A673 (cell line): ENCODE results near the gene ACTR6. TPM values are rescaled to one million over a fixed set of nuclear protein-coding genes. Genes with fewer than 3 reads are reported as not detected.

ENCODE experiments used
- BruUV-seq: library from RNA; stranded (reverse); fragments of 400-500 nt; replicated peaks from 2 replicates; lab custom pipeline; 2021; lab: Mats Ljungman, UMichigan
- CTCF ChIA-PET: fragments of 300-600 bp; sonication (Branson Sonifier 250); formaldehyde crosslinking; loops from one replicate; lab custom pipeline; 2022; ENCODE audit warnings: antibody characterized with exemption; lab: Charles Lee
- POLR2A ChIA-PET: fragments of 300-600 bp; sonication (Branson Sonifier 250); formaldehyde crosslinking; loops from one replicate; lab custom pipeline; 2022; ENCODE audit warnings: antibody characterized with exemption; ENCODE audit not compliant: low non-redundant PET; lab: Charles Lee
- DNase-seq: peaks from one replicate; pipeline ENCODE4 v3.0.0-alpha.2; 2015; ENCODE audit warnings: low spot score
- H3K27ac ChIP-seq: fragments of 200-600 bp; sonication (generic); 2 replicates; pipeline ENCODE4 v1.5.1; 2016; ENCODE audit warnings: mixed run types, low read depth, mild to moderate bottlenecking, mixed read lengths, antibody characterized with exemption, low read length; ENCODE audit not compliant: poor library complexity, severe bottlenecking
- H3K27me3 ChIP-seq: fragments of 200-600 bp; sonication (generic); replicated peaks from 2 replicates; pipeline ENCODE4 v1.6.1; 2017; ENCODE audit warnings: mixed run types, low read depth, mild to moderate bottlenecking, mixed read lengths, antibody characterized with exemption, low read length; ENCODE audit not compliant: insufficient read depth, poor library complexity
- H3K36me3 ChIP-seq: fragments of 200-600 bp; sonication (generic); 2 replicates; pipeline ENCODE4 v1.6.1; 2016; ENCODE audit warnings: mixed run types, mild to moderate bottlenecking, mixed read lengths, antibody characterized with exemption, low read length; ENCODE audit not compliant: insufficient read depth, poor library complexity, severe bottlenecking
- H3K4me1 ChIP-seq: fragments of 200-600 bp; sonication (generic); 2 replicates; pipeline ENCODE4 v1.6.1; 2017; ENCODE audit warnings: mixed run types, mild to moderate bottlenecking, mixed read lengths, antibody characterized with exemption, low read length; ENCODE audit not compliant: insufficient read depth, poor library complexity, severe bottlenecking
- H3K4me3 ChIP-seq: fragments of 200-600 bp; sonication (generic); 2 replicates; pipeline ENCODE4 v1.5.1; 2016; ENCODE audit warnings: low read depth, mixed run types, mild to moderate bottlenecking, mixed read lengths, low read length; ENCODE audit not compliant: poor library complexity, severe bottlenecking
- H3K9me3 ChIP-seq: fragments of 200-600 bp; sonication (generic); 2 replicates; pipeline ENCODE4 v1.6.1; 2016; ENCODE audit warnings: mixed run types, low read depth, mild to moderate bottlenecking, mixed read lengths, antibody characterized with exemption, low read length; ENCODE audit not compliant: poor library complexity, severe bottlenecking
- CTCF ChIP-seq: fragments of 300-800, 200-600 bp; sonication (generic); conservative IDR thresholded peaks from 2 replicates; pipeline ENCODE4 v1.5.1; 2017; ENCODE audit warnings: low read depth, mild to moderate bottlenecking, antibody characterized with exemption, low read length, moderate library complexity, mixed read lengths
- EZH2 ChIP-seq: fragments of 200-600 bp; sonication (generic); IDR thresholded peaks from 2 replicates; pipeline ENCODE4 v1.6.1; 2017; ENCODE audit warnings: borderline replicate concordance, low read depth, mild to moderate bottlenecking, mixed read lengths, antibody characterized with exemption, low read length; ENCODE audit not compliant: poor library complexity, severe bottlenecking
- intact Hi-C: fragments of 100-400 bp; cut with micrococcal nuclease; formaldehyde crosslinking; loops from one replicate; pipeline ENCODE4 v1.10.0; 2022; ENCODE audit not compliant: unreplicated experiment
- total RNA-seq: library from RNA; stranded (reverse); gene quantifications from 2 replicates; pipeline ENCODE4 v1.2.3, GENCODE V29; 2021

ACTR6 gene
- total RNA-seq, 1 experiment from 2014 or later: 36.0 TPM

DNA sequence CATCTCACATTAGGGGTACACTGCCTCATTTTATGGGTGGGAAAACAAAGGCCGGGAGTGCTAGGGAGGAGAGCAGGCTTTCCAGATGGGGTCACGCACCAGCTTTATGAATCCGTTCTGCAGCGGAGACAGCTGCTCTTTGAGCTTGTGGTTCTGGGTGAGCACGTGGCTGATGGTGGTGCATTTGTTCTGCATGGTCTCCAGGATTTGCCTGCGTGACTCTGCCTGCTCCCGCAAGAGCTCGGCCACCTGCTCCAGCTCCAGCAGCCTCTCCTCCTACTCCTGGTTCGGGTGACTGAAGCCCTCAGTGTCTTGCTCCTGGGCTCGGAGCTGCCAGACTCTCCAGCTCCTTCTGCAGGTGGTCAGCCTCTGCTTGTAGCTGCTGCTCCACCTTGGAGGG is 34.4 kb upstream of the ACTR6 start:
- Histone ChIP-seq H3K36me3 (no peaks in the 10 kb centered on the region), H3K27me3 (no peaks in the 10 kb centered on the region), H3K4me1 (peaks cover 10% of the 10 kb centered on the region), H3K9me3 (no peaks in the 10 kb centered on the region), H3K4me3 (no peak overlapping the region), H3K27ac (no peak overlapping the region)
- ChIA-PET CTCF (no interaction called here), POLR2A (no interaction called here)
- TF ChIP-seq EZH2 (no peak), CTCF (no peak)
- no peak for DNase-seq
- intact Hi-C loops: no loop called here
- BruUV-seq: no TSS peak

DNA sequence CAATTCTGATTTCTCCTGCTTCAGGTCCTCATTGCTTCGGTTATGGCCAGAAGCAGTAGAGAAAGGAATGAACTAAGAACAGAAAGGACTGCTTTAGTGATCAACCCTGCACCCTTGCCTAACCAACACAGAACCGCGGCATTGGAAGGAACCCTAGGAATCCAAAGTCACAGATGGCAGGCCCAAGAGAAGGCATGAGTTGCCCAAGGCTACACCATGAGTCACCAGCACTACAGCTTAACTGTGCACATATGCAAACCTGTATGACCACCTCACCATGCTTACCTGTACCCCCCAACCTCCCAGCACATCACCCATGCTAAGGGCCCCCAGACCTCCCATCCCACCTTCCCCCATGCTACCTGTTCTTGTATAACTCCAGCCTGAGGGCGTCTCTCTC is 32.1 kb upstream of the ACTR6 start:
- Histone ChIP-seq H3K27ac (no peak overlapping the region), H3K36me3 (no peaks in the 10 kb centered on the region), H3K27me3 (no peaks in the 10 kb centered on the region), H3K4me1 (peaks cover 8% of the 10 kb centered on the region), H3K9me3 (no peaks in the 10 kb centered on the region), H3K4me3 (no peak overlapping the region)
- ChIA-PET POLR2A (no interaction called here), CTCF (no interaction called here)
- intact Hi-C loops: no loop called here
- DNase-seq: no peak
- TF ChIP-seq EZH2 (no peak), CTCF (no peak)
- BruUV-seq: no TSS peak

GRCh38 chr12:100169345-100169744 is 31.3 kb upstream of the ACTR6 start:
- Histone ChIP-seq H3K4me3 (no peak overlapping the region), H3K9me3 (no peaks in the 10 kb centered on the region), H3K27me3 (no peaks in the 10 kb centered on the region), H3K36me3 (no peaks in the 10 kb centered on the region), H3K4me1 (peaks cover under 1% of the 10 kb centered on the region), H3K27ac (no peak overlapping the region)
- no TSS peak for BruUV-seq
- intact Hi-C loops: no loop called here
- TF ChIP-seq CTCF (no peak), EZH2 (no peak)
- ChIA-PET POLR2A (no interaction called here), CTCF (no interaction called here)
- no peak for DNase-seq
